Activated CD4-positive, alpha-beta memory T cell treated with anti-CD3 and anti-CD28 coated beads, Interleukin-2, amount 10 ng/mL, durations not matched to agents 7 days and 5 days (primary cell): ENCODE measurements around the gene EVX2. TPM values are rescaled to one million over a fixed set of nuclear protein-coding genes. Genes with fewer than 3 reads are reported as not detected.

Experiments used
- CTCF ChIA-PET: fragments of 350-600 bp; sonication (Branson Sonifier 250); formaldehyde crosslinking; loops from one replicate; lab custom pipeline; 2021; ENCODE audit warnings: antibody characterized with exemption, inconsistent platforms; lab: Charles Lee
- POLR2A ChIA-PET: fragments of 350-600 bp; sonication (Branson Sonifier 250); formaldehyde crosslinking; loops from one replicate; lab custom pipeline; 2021; ENCODE audit warnings: antibody characterized with exemption; lab: Charles Lee
- DNase-seq: peaks from one replicate; pipeline ENCODE4 v3.0.0-alpha.2; 2020
- H3K27ac Mint-ChIP-seq: one replicate; pipeline ENCODE4 v1.8.0; 2021; ENCODE audit warnings: mild to moderate bottlenecking, mixed read lengths
- H3K27me3 Mint-ChIP-seq: one replicate; pipeline ENCODE4 v1.8.0; 2021; ENCODE audit warnings: mixed read lengths
- H3K36me3 Mint-ChIP-seq: one replicate; pipeline ENCODE4 v1.8.0; 2021; ENCODE audit warnings: low read depth, mixed read lengths
- H3K4me1 Mint-ChIP-seq: one replicate; pipeline ENCODE4 v1.8.0; 2021; ENCODE audit warnings: mixed read lengths
- H3K4me3 Mint-ChIP-seq: one replicate; pipeline ENCODE4 v1.8.0; 2021; ENCODE audit warnings: mild to moderate bottlenecking, mixed read lengths
- H3K9me3 Mint-ChIP-seq: one replicate; pipeline ENCODE4 v1.8.0; 2021; ENCODE audit warnings: mixed read lengths
- total RNA-seq, 2 experiments: library from RNA; stranded (reverse); gene quantifications; one replicate each; pipeline ENCODE4 v1.2.3, GENCODE V29; 2021

Gene EVX2
- total RNA-seq, 2 experiments from 2014 or later = not detected

GRCh38 chr2:176118601-176119339, 35.0 kb upstream of the EVX2 start:
- CTCF ChIA-PET = interaction anchor here (1.5 kb wide), 1 partner anchor 7 kb away, joined by 3 read pairs; no protein-coding TSS in a partner anchor
- Mint-ChIP-seq H3K4me3 (peak overlapping the region; percentile 60), H3K36me3 (peaks cover 6% of the 10 kb centered on the region), H3K27me3 (peaks cover 84% of the 10 kb centered on the region), H3K4me1 (peaks cover 6% of the 10 kb centered on the region), H3K27ac (peak overlapping the region; percentile 19), H3K9me3 (no peaks in the 10 kb centered on the region)
- POLR2A ChIA-PET = no interaction called here
- DNase-seq = peak; percentile 33

GRCh38 chr2:176117823-176118371, 34.1 kb upstream of the EVX2 start:
- Mint-ChIP-seq H3K9me3 (no peaks in the 10 kb centered on the region), H3K36me3 (peaks cover 8% of the 10 kb centered on the region), H3K27me3 (peaks cover 86% of the 10 kb centered on the region), H3K4me1 (peaks cover 6% of the 10 kb centered on the region), H3K27ac (no peak overlapping the region), H3K4me3 (no peak overlapping the region)
- CTCF ChIA-PET = interaction anchor here (1.5 kb wide), 1 partner anchor 8 kb away, joined by 3 read pairs; no protein-coding TSS in a partner anchor
- no peak for DNase-seq
- POLR2A ChIA-PET = no interaction called here

- CTCF ChIA-PET = interaction anchor here (1.0 to 1.5 kb wide), 2 partner anchors 9 to 15 kb away, joined by 3 to 4 read pairs; no protein-coding TSS in a partner anchor
These were observed 33.5 kb upstream of the EVX2 start for GRCh38 chr2:176117162-176117822.

GRCh38 chr2:176115883-176116813, 32.4 kb upstream of the EVX2 start, which contains the start of gene HOXD10:
HOXD10 (plus strand) TSS chr2:176116778; CDS start chr2:176116834, 56 bp downstream.
- CTCF ChIA-PET = interaction anchor here (1.0 kb wide), 1 partner anchor 16 kb away, joined by 4 read pairs; no protein-coding TSS in a partner anchor

More at GRCh38 chr2:176117162-176117822, 33.5 kb upstream of the EVX2 start:
- peaks cover 88% of the 10 kb centered on the region for H3K27me3 Mint-ChIP-seq
- H3K4me1 Mint-ChIP-seq = peaks cover 6% of the 10 kb centered on the region
- H3K27ac Mint-ChIP-seq = peak overlapping the region; percentile 35
- no peak for DNase-seq
- no peaks in the 10 kb centered on the region for H3K9me3 Mint-ChIP-seq
- POLR2A ChIA-PET = no interaction called here
- no peak overlapping the region for H3K4me3 Mint-ChIP-seq
- H3K36me3 Mint-ChIP-seq = peaks cover 8% of the 10 kb centered on the region

GRCh38 chr2:176114930-176115625, 31.3 kb upstream of the EVX2 start:
- ChIA-PET POLR2A (no interaction called here), CTCF (no interaction called here)
- Mint-ChIP-seq H3K27me3 (peaks cover 92% of the 10 kb centered on the region), H3K9me3 (no peaks in the 10 kb centered on the region), H3K4me3 (no peak overlapping the region), H3K27ac (no peak overlapping the region), H3K4me1 (peaks cover 6% of the 10 kb centered on the region), H3K36me3 (peaks cover 8% of the 10 kb centered on the region)
- no peak for DNase-seq

More at GRCh38 chr2:176115883-176116813, 32.4 kb upstream of the EVX2 start, which contains the start of gene HOXD10:
- peak within 1 kb of the TSS; percentile 35 for H3K27ac Mint-ChIP-seq
- peaks cover 8% of the 10 kb centered on the region for H3K36me3 Mint-ChIP-seq
- no peak within 1 kb of the TSS for H3K4me3 Mint-ChIP-seq
- POLR2A ChIA-PET = no interaction called here
- no peak for DNase-seq
- peaks cover 92% of the 10 kb centered on the region for H3K27me3 Mint-ChIP-seq
- H3K4me1 Mint-ChIP-seq = peaks cover 6% of the 10 kb centered on the region
- no peaks in the 10 kb centered on the region for H3K9me3 Mint-ChIP-seq

- ChIA-PET POLR2A (no interaction called here), CTCF (interaction anchor here (1.2 to 1.3 kb wide), 2 partner anchors 17 to 1773 kb away, joined by 3 read pairs; no protein-coding TSS in a partner anchor)
- Mint-ChIP-seq H3K27me3 (peaks cover 92% of the 10 kb centered on the region), H3K27ac (no peak overlapping the region), H3K4me3 (no peak overlapping the region), H3K36me3 (peaks cover 10% of the 10 kb centered on the region), H3K9me3 (no peaks in the 10 kb centered on the region), H3K4me1 (peaks cover 6% of the 10 kb centered on the region)
- no peak for DNase-seq
These were observed 30.6 kb upstream of the EVX2 start for GRCh38 chr2:176114120-176114929.

- no peak for DNase-seq
- Mint-ChIP-seq H3K4me1 (no peaks in the 10 kb centered on the region), H3K27ac (no peak overlapping the region), H3K4me3 (no peak overlapping the region), H3K36me3 (peaks cover 11% of the 10 kb centered on the region), H3K27me3 (peaks cover 86% of the 10 kb centered on the region), H3K9me3 (no peaks in the 10 kb centered on the region)
- CTCF ChIA-PET = interaction anchor here (0.8 to 1.2 kb wide), 2 partner anchors 15 to 16 kb away, joined by 3 to 4 read pairs; no protein-coding TSS in a partner anchor
- POLR2A ChIA-PET = no interaction called here
These were observed 28.9 kb upstream of the EVX2 start for GRCh38 chr2:176112375-176113302.

GRCh38 chr2:176111846-176112374, 28.1 kb upstream of the EVX2 start:
- peaks cover 2% of the 10 kb centered on the region for H3K4me1 Mint-ChIP-seq
- CTCF ChIA-PET = interaction anchor here (2.2 kb wide), 1 partner anchor 9 kb away, joined by 9 read pairs; no protein-coding TSS in a partner anchor
- peaks cover 11% of the 10 kb centered on the region for H3K36me3 Mint-ChIP-seq
- DNase-seq = no peak
- POLR2A ChIA-PET = no interaction called here
- peaks cover 85% of the 10 kb centered on the region for H3K27me3 Mint-ChIP-seq
- no peak overlapping the region for H3K4me3 Mint-ChIP-seq
- H3K9me3 Mint-ChIP-seq = no peaks in the 10 kb centered on the region
- no peak overlapping the region for H3K27ac Mint-ChIP-seq

- Mint-ChIP-seq H3K36me3 (peaks cover 13% of the 10 kb centered on the region), H3K9me3 (no peaks in the 10 kb centered on the region), H3K27me3 (peaks cover 81% of the 10 kb centered on the region), H3K27ac (no peak overlapping the region), H3K4me3 (no peak overlapping the region), H3K4me1 (peaks cover 3% of the 10 kb centered on the region)
- ChIA-PET POLR2A (no interaction called here), CTCF (interaction anchor here (0.7 to 2.3 kb wide), 5 partner anchors 8 to 421 kb away, joined by 3 to 9 read pairs (median 4); no protein-coding TSS in a partner anchor)
- no peak for DNase-seq
These were observed 27.5 kb upstream of the EVX2 start for GRCh38 chr2:176111309-176111663.
